ENCODE data around the gene TNIK.

GRCh38 chr3:171417137-171417536 lies 43.1 kb downstream of the TNIK start:
- TF ChIP-seq POLR2A (IDR thresholded peaks at IDR 0.05; ENCODE audit: low read depth, low read length) (no peak), POLR2AphosphoS5 (IDR thresholded peaks at IDR 0.05; ENCODE audit: low read depth, low read length) (no peak), TAF1 (IDR thresholded peaks at IDR 0.05; ENCODE audit: borderline replicate concordance, low read depth, low read length) (no peak)

Measured in GM12892 (cell line).